Endometrial microvascular endothelial cells (primary cell): Measurements from ENCODE around the gene QRFP. TPM values are rescaled to one million over a fixed set of nuclear protein-coding genes. Genes with fewer than 3 reads are reported as not detected.

Experiments
- in situ Hi-C: cut with HindIII; loops from 2 replicates; pipeline ENCODE4 v1.10.0; 2017; ENCODE audit warnings: low sequenced_read_pairs, low pct_unique_long_range_greater_than_20kb; ENCODE audit errors: inconsistent ontology term
- total RNA-seq: library from RNA; depleted of rRNA; stranded (reverse); fragments of >200 nt; gene quantifications from one replicate; pipeline ENCODE4 v1.2.3, GENCODE V29; 2015; ENCODE audit errors: inconsistent ontology term

The QRFP gene
- total RNA-seq, 1 donor from 2014 or later, result not detected

DNA sequence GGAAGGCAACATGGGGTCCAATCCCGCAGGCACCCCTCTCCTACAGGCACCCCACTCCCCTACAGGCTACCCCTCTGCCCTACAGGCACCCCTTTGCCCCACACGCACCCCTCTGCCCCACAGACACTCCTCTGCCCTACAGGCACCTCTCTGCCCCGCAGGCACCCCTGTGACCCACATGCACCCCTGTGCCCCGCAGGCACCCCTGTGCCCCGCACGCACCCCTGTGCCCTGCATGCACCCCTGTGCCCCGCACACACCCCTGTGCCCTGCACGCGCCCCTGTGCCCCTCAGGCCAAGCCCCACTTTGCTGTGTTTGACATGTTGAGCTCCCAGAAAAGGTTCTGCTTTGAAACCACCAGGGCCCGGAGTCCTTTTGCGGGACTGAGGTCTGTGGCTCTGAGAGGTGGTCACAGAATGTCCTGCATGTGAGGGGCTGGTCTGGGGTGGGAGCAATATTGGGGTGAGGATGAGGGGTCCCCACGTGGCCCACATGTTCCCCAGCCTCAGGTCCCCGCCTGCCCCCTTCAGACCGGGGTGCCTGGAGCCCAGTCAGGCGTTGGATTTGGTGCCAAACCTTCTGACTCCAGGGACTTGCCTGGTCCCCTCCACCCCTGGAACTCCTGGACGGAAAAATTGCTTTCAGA lies 616 bp upstream of the QRFP start:
- in situ Hi-C loops, result no loop called here

DNA sequence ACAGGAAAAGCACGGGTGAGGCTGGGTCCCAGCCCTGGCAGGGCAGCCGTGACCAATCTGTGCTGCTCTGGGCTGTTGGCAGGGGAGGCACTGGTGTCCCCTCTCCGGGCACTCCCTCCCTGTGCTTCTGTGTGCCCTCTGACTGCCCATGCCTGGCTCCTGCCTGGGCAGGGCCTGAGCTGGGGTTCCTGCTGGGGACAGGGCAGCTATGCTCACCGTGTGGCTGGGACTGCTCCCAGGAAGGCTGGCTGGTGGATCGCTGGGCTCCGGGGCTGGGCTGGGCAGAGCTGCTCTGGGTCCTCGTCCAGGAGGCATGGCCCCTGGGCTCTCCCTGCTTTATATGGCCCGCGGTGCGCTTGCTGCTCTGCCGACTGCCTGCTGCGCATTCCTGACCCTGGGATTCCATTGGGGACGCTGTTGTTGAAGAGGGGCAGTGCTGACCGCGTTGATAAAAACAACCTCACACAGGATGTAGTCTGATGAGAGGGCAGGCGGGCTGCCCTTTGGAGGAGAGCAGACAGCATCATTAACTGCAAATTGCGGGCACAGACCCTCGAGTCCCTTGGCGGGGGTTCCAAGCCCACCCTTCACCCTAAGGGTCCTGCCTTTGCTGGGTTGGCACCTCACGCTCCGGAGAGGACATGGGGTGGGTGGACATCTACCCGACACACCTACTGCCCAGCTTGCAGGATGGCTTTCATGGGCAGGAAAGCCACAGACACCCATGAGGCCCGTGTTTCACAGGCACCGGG lies 955 bp downstream of the QRFP start:
- in situ Hi-C loops, result no loop called here

DNA sequence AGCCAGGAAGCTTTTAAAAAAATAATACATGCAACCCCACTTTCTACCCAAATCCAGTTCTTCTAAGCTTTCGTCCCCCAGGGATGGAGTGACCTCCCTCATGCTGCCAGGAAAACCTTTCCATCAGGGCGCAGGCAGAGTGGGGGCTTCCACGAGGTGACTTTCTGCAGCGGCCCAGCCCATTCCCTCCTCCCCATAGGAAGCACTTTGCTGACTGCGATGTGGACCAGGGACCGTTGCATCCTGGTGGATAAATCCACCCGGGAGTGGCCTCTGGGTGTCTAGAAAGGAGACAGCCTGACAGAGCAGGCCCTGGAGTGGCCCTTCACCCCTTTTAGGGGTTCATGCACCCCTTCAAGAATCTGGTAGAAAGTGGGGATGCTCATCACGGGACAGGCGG lies 1.6 kb downstream of the QRFP start:
- in situ Hi-C loops, result no loop called here

GRCh38 chr9:130894546-130894945 lies 2.1 kb downstream of the QRFP start:
- in situ Hi-C loops, result no loop called here

DNA sequence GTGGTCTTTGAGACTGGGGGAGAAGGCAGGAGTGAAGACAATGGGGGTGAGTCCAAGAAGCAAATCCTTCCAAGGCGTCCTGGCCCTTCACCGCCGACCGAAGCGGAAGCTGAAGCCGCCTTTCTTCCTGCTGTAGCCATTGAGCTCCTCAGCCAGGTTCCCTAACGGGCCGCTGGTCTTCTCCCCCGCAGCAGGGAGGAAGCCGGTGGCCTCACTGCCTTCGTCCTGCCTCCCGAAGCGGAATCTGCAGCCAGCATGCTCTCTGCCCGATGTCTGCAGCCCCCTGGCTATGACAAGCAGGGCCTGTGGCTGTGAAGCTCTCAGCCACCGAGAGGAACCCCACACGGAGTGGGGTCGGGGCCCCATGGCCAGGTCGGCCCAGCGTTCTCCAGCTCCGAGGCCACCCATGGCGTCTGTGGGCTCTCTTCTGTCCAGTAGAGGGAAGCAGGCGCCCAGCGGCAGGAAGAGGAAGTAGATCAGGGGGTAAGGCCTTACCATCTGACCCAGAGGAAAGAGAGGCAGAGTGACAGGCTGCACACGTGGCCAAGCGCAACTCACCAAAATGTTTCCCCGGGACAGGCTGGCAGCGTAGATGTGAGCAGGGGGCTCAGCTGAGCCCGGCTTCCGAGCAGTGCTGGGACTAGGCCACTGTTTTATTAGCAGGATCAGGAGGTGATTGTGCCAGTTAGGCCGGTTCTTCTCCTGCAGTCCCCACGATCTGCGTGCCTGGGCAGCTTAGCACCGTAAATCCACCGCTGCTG lies 3.1 kb downstream of the QRFP start:
- in situ Hi-C loops, result no loop called here

GRCh38 chr9:130892477-130893304 lies 3.9 kb downstream of the QRFP start:
- in situ Hi-C loops, result no loop called here

- in situ Hi-C loops, result no loop called here
Observed at GRCh38 chr9:130891688-130892476, 4.7 kb downstream of the QRFP start.

DNA sequence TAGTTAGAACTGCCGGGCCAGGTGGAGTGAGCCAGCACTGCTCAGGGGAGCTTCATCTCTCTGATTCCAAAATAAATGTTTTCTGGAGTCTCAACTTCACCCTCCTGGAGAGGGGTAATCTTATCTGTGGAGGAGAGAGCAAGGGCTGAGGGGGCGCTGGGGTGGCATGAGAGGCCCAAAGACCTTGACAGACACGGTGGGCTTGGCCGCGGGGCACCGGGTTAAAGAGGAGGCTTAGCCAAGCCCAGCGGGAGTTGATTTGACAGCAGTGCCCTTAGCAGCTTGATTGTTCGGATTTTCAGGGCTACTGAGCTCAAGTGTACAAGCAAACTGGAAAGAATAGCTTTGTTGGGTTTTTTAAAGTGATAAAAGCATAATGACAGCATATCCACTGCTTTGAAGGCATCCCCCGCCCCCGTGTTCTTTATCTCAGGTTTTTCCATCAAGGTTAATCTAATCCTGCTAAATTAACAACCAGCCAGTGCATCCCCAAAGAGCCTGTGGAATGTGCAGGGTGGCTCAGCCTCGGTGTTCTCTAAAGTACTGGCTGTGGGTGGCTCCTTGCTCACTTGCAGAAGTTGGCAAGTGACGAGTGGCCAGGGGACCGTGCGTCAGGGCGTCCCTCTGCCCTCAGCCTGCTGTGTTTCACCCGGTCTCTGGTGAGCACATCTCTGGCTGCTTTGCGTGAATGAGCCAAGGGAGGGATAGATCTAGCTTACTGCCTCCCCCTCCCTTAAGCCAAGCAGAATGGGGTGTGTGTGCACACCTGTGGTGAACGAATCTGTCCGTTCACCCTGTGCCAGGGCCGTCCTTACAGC lies 5.5 kb downstream of the QRFP start:
- in situ Hi-C loops, result no loop called here

- in situ Hi-C loops, result no loop called here
Observed at GRCh38 chr9:130890124-130890523, 6.5 kb downstream of the QRFP start.

DNA sequence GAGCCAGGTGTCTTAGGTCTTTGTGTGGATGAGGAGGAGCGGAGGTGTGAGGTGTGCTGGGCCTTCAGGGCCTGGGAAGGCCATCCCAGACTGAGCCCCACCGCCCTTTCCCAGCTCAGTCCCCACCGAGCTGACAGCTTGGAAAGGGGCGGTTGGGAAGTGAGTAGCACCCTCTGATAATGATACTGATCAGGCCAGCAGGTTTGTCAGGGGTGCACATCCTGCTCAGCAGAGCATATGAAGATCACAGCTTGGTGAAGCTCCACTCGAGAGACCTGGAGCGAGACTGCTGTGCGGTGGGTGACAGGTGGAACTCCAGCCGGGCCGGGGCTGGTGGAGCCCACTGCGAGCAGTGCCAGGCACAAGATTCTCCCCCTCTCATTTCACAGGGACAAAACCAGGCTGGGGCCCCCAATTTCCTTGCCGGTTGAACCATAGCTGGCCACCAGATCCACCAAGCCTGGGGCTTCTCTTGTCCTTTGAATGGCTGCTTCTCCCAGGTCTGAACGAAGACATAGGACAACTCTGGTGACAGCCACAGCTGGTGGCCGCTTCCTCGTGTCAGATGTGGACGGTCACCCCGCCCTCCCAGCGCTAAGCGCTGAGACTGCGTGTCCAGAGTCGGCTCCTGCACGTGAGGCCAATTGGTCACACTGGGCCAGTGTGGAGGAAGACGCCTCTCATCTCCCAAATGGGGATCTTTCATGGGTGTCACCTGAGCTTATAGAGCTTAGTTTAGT lies 8.3 kb downstream of the QRFP start:
- in situ Hi-C loops, result no loop called here

GRCh38 chr9:130887494-130888144 lies 9.0 kb downstream of the QRFP start:
- in situ Hi-C loops, result no loop called here

GRCh38 chr9:130886981-130887380 lies 9.6 kb downstream of the QRFP start:
- in situ Hi-C loops, result no loop called here

DNA sequence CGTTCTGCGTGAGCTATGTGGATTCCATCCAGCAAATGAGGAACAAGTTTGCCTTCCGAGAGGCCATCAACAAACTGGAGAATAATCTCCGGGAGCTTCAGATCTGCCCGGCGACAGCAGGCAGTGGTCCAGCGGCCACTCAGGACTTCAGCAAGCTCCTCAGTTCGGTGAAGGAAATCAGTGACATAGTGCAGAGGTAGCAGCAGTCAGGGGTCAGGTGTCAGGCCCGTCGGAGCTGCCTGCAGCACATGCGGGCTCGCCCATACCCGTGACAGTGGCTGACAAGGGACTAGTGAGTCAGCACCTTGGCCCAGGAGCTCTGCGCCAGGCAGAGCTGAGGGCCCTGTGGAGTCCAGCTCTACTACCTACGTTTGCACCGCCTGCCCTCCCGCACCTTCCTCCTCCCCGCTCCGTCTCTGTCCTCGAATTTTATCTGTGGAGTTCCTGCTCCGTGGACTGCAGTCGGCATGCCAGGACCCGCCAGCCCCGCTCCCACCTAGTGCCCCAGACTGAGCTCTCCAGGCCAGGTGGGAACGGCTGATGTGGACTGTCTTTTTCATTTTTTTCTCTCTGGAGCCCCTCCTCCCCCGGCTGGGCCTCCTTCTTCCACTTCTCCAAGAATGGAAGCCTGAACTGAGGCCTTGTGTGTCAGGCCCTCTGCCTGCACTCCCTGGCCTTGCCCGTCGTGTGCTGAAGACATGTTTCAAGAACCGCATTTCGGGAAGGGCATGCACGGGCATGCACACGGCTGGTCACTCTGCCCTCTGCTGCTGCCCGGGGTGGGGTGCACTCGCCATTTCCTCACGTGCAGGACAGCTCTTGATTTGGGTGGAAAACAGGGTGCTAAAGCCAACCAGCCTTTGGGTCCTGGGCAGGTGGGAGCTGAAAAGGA lies 10.9 kb downstream of the QRFP start:
- in situ Hi-C loops, result no loop called here

DNA sequence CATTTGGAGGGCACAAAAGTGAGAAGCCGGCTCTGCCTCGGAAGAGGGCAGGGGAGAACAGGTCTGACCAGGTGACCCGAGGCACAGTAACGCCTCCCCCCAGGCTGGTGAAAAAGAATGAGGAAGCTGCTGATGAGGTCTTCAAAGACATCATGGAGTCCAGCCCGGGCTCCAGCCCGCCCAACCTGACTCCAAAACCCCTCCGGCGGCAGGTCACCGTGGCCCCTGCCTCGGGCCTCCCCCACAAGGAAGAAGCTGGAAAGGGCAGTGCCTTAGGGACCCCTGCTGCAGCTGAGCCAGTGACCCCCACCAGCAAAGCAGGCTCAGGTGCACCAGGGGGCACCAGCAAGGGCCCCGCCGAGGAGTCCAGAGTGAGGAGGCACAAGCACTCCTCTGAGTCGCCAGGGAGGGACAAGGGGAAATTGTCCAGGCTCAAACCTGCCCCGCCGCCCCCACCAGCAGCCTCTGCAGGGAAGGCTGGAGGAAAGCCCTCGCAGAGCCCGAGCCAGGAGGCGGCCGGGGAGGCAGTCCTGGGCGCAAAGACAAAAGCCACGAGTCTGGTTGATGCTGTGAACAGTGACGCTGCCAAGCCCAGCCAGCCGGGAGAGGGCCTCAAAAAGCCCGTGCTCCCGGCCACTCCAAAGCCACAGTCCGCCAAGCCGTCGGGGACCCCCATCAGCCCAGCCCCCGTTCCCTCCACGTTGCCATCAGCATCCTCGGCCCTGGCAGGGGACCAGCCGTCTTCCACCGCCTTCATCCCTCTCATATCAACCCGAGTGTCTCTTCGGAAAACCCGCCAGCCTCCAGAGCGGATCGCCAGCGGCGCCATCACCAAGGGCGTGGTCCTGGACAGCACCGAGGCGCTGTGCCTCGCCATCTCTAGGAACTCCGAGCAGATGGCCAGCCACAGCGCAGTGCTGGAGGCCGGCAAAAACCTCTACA lies 11.8 kb downstream of the QRFP start:
- in situ Hi-C loops, result no loop called here

DNA sequence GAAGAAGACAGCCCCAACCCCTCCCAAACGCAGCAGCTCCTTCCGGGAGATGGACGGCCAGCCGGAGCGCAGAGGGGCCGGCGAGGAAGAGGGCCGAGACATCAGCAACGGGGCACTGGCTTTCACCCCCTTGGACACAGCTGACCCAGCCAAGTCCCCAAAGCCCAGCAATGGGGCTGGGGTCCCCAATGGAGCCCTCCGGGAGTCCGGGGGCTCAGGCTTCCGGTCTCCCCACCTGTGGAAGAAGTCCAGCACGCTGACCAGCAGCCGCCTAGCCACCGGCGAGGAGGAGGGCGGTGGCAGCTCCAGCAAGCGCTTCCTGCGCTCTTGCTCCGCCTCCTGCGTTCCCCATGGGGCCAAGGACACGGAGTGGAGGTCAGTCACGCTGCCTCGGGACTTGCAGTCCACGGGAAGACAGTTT lies 12.5 kb downstream of the QRFP start:
- in situ Hi-C loops, result no loop called here
